Measurements from ENCODE around the gene FAM81B. TPM values are rescaled to one million over a fixed set of nuclear protein-coding genes. Genes with fewer than 3 reads are reported as not detected.

FAM81B gene
- total and polyA plus RNA-seq, 4 experiments from 2014 or later: not detected

DNA sequence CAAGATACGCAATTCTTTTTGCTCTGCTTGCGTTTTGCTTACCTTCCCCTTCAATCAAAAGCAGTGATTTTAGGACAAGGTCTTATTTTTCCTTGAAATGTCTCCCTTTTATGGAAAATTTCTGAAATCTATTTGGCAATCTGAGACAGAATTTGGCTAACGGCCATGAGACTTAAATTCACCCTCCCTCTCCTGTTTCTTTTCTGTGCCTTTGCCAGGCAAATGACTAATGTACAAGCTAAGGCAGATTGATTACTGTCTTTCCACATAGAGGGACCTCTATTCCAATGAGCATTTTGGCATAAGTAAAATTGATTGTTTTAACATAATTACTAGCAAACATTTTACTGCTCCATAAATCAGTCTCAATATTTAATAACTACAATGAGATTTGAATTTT, 31.7 kb downstream of the FAM81B start:
- Mint-ChIP-seq H3K9me3 (peaks cover 0 to 3% (median 0%) of the 10 kb centered on the region in 8 donors), H3K4me1 (no peaks in the 10 kb centered on the region), H3K36me3 (no peaks in the 10 kb centered on the region), H3K27ac (no peak overlapping the region), H3K27me3 (peaks cover 12 to 14% of the 10 kb centered on the region in 2 donors), H3K4me3 (no peak overlapping the region)
- POLR2A ChIA-PET (ENCODE audit: partially characterized antibody): no interaction called here
- DNase-seq: no peak
- CTCF ChIA-PET (ENCODE audit: partially characterized antibody): no interaction called here
- H3K27me3 ChIP-seq (ENCODE audit: insufficient read depth, low read length): no peaks in the 10 kb centered on the region
- H3K9me3 ChIP-seq (ENCODE audit: control insufficient read depth in 1 of 2, low read length in 2 of 2): no peaks in the 10 kb centered on the region
- H3K4me3 ChIP-seq (ENCODE audit: low read length in 2 of 2): no peak overlapping the region
- intact Hi-C loops (cut with micrococcal nuclease): no loop called here
- H3K4me1 ChIP-seq (ENCODE audit: insufficient read depth, low read length): no peaks in the 10 kb centered on the region
- H3K27ac ChIP-seq (ENCODE audit: low read depth, low read length): no peak overlapping the region
- no peaks in the 10 kb centered on the region for H3K36me3 ChIP-seq (ENCODE audit: insufficient read depth, low read length)

DNA sequence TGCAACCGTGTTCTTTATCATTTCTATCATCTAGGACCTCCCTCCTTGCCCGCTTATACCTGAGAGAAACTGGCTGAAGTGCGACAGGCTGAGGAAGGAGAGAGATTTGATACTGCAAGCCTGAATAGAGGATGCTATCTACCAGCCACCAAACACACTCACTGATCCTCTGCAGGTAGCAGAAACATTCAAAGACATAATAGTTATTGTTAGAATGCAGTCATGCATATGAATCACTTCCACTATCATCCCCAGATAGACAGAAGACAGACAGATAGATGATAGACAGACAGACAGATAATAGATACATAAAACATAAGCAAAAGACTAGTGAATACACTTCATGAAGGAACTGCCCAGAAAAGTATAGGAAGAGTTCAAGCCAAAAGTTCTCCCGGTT, 32.9 kb downstream of the FAM81B start:
- H3K4me1 ChIP-seq (ENCODE audit: insufficient read depth, low read length): no peaks in the 10 kb centered on the region
- no peaks in the 10 kb centered on the region for H3K9me3 ChIP-seq (ENCODE audit: control insufficient read depth in 1 of 2, low read length in 2 of 2)
- Mint-ChIP-seq H3K27ac (no peak overlapping the region), H3K4me3 (no peak overlapping the region), H3K4me1 (no peaks in the 10 kb centered on the region), H3K36me3 (no peaks in the 10 kb centered on the region), H3K27me3 (peaks cover 12 to 15% of the 10 kb centered on the region in 2 donors), H3K9me3 (peaks cover 0 to 4% (median 0%) of the 10 kb centered on the region in 8 donors)
- CTCF ChIA-PET (ENCODE audit: partially characterized antibody): no interaction called here
- no peaks in the 10 kb centered on the region for H3K27me3 ChIP-seq (ENCODE audit: insufficient read depth, low read length)
- no peak overlapping the region for H3K27ac ChIP-seq (ENCODE audit: low read depth, low read length)
- no peaks in the 10 kb centered on the region for H3K36me3 ChIP-seq (ENCODE audit: insufficient read depth, low read length)
- DNase-seq: no peak
- intact Hi-C loops (cut with micrococcal nuclease): no loop called here
- POLR2A ChIA-PET (ENCODE audit: partially characterized antibody): no interaction called here
- H3K4me3 ChIP-seq (ENCODE audit: low read length in 2 of 2): no peak overlapping the region

DNA sequence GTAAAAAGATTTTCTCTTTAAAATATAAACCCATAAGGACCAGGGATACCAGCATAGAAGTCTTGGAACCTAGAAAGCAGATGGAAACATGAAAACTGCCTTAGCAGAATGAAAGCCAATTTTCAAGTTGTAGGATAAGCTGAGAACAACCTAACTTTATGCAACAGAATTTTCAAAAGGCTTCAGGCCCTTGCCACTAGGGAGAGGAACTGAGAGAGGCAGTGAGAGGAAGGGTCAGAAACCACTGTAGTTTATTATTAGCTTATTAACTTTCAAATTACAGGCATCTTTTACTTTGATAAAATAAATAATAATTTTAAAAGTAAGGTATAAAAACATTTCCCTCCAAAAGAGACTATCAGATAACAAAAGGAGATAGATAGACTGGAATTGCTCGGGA, 33.4 kb downstream of the FAM81B start:
- no peaks in the 10 kb centered on the region for H3K4me1 Mint-ChIP-seq
- no peaks in the 10 kb centered on the region for H3K36me3 ChIP-seq (ENCODE audit: insufficient read depth, low read length)
- no peaks in the 10 kb centered on the region for H3K36me3 Mint-ChIP-seq
- H3K4me3 Mint-ChIP-seq: no peak overlapping the region
- CTCF ChIA-PET (ENCODE audit: partially characterized antibody): no interaction called here
- intact Hi-C loops (cut with micrococcal nuclease): no loop called here
- POLR2A ChIA-PET (ENCODE audit: partially characterized antibody): no interaction called here
- H3K27me3 ChIP-seq (ENCODE audit: insufficient read depth, low read length): no peaks in the 10 kb centered on the region
- peaks cover 0 to 4% (median 0%) of the 10 kb centered on the region in 8 donors for H3K9me3 Mint-ChIP-seq
- DNase-seq: no peak
- H3K27ac ChIP-seq (ENCODE audit: low read depth, low read length): no peak overlapping the region
- peaks cover 12 to 15% of the 10 kb centered on the region in 2 donors for H3K27me3 Mint-ChIP-seq
- no peak overlapping the region for H3K4me3 ChIP-seq (ENCODE audit: low read length in 2 of 2)
- H3K4me1 ChIP-seq (ENCODE audit: insufficient read depth, low read length): no peaks in the 10 kb centered on the region
- no peak overlapping the region for H3K27ac Mint-ChIP-seq
- H3K9me3 ChIP-seq (ENCODE audit: control insufficient read depth in 1 of 2, low read length in 2 of 2): no peaks in the 10 kb centered on the region

DNA sequence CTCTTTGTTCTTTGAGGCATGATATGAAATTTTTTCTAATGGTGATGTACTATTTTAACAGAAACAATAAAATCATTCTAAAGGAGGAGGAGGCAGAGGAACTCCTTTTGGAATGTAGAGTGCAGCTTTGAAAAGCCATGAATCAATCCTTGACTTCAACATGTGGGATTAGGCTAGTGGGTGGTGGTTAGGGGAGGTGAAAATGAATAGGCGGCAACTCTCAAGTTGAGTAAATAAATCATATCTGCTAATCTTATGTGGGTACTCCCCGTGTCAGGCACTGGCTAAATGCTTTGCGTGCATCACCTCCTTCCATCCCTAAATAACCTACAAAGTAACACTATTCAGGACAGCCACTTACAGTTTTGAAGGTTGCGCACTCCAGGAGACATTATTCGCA, 35.1 kb downstream of the FAM81B start:
- peaks cover 5 to 9% of the 10 kb centered on the region in 2 donors for H3K27me3 Mint-ChIP-seq
- CTCF ChIA-PET (ENCODE audit: partially characterized antibody): no interaction called here

DNA sequence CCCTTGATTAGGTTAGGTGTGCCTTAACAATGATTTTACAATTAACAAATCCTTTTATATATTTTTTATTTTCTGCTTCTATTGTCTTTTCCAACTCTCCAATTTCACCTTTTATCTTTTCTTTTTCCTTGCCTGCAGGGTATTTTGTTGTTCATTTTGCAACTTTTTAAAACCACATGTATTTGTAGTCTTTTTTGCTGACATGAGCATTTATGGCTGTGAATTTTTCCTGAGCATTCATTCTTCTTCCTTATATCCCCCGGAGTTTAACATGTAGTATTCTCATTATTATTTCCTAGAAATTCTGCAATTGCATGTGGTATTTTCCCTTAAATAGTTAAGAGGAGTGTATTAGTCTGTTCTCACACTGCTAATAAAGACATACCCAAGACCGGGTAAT, 41.6 kb downstream of the FAM81B start:
- intact Hi-C loops (cut with micrococcal nuclease): no loop called here
- Histone ChIP-seq H3K27ac (ENCODE audit: low read depth, low read length) (no peak overlapping the region), H3K4me3 (ENCODE audit: low read length in 2 of 2) (no peak overlapping the region), H3K36me3 (ENCODE audit: insufficient read depth, low read length) (no peaks in the 10 kb centered on the region), H3K4me1 (ENCODE audit: insufficient read depth, low read length) (no peaks in the 10 kb centered on the region), H3K9me3 (ENCODE audit: control insufficient read depth in 1 of 2, low read length in 2 of 2) (no peaks in the 10 kb centered on the region), H3K27me3 (ENCODE audit: insufficient read depth, low read length) (no peaks in the 10 kb centered on the region)
- H3K9me3 Mint-ChIP-seq: peaks cover 2 to 12% (median 8%) of the 10 kb centered on the region in 8 donors
- CTCF ChIA-PET (ENCODE audit: partially characterized antibody): no interaction called here
- no peaks in the 10 kb centered on the region for H3K4me1 Mint-ChIP-seq
- peaks cover 2 to 9% of the 10 kb centered on the region in 2 donors for H3K27me3 Mint-ChIP-seq
- H3K27ac Mint-ChIP-seq: peak overlapping the region in 1 of 7 donors; percentile 58
- H3K36me3 Mint-ChIP-seq: no peaks in the 10 kb centered on the region
- H3K4me3 Mint-ChIP-seq: no peak overlapping the region
- POLR2A ChIA-PET (ENCODE audit: partially characterized antibody): no interaction called here
- DNase-seq: no peak

More for the DNA sequence above, 35.1 kb downstream of the FAM81B start:
- POLR2A ChIA-PET (ENCODE audit: partially characterized antibody): no interaction called here
- H3K27me3 ChIP-seq (ENCODE audit: insufficient read depth, low read length): no peaks in the 10 kb centered on the region
- no peak overlapping the region for H3K4me3 Mint-ChIP-seq
- H3K9me3 ChIP-seq (ENCODE audit: control insufficient read depth in 1 of 2, low read length in 2 of 2): no peaks in the 10 kb centered on the region
- H3K36me3 Mint-ChIP-seq: no peaks in the 10 kb centered on the region
- no peaks in the 10 kb centered on the region for H3K4me1 Mint-ChIP-seq
- H3K27ac ChIP-seq (ENCODE audit: low read depth, low read length): no peak overlapping the region
- no peaks in the 10 kb centered on the region for H3K36me3 ChIP-seq (ENCODE audit: insufficient read depth, low read length)
- no peak for DNase-seq
- H3K27ac Mint-ChIP-seq: no peak overlapping the region
- no peaks in the 10 kb centered on the region for H3K4me1 ChIP-seq (ENCODE audit: insufficient read depth, low read length)
- intact Hi-C loops (cut with micrococcal nuclease): no loop called here
- H3K4me3 ChIP-seq (ENCODE audit: low read length in 2 of 2): no peak overlapping the region
- peaks cover 0 to 4% (median 0%) of the 10 kb centered on the region in 8 donors for H3K9me3 Mint-ChIP-seq

DNA sequence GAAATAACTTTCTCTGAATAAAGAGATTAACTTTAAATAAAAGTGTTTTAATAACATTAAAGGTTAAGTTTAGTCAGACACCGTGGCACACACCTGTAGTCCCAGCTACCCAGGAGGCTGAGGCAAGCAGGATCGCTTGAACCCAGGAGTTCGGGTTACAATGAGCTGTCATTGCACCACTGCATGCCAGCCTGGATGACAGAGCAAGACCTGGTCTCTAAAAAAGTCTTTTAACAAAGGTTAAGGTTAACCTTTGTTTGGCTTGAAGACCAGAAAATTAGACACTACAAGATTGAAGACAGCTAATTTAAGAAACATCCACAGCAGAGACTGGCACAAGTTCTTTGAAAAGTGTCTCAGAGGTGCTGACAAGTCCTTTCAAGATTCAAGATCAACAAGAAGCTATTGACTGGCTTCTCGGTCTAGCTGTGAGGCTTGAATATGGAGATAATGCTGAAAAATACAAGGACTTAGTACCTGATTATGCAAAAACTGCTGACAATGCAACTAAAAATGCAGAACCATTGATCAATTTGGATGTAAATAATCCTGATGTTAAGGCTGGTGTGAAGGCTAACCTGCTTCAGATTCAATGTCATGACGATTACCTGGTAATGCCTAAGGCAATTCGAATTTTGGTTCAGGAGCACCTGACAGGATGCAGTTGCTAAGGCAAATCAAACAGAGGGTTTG, 48.8 kb downstream of the FAM81B start:
- Mint-ChIP-seq H3K9me3 (peaks cover 0 to 2% (median 0%) of the 10 kb centered on the region in 8 donors), H3K27ac (no peak overlapping the region), H3K4me3 (no peak overlapping the region), H3K36me3 (no peaks in the 10 kb centered on the region), H3K27me3 (peaks cover 7 to 27% of the 10 kb centered on the region in 2 donors), H3K4me1 (no peaks in the 10 kb centered on the region)
- Histone ChIP-seq H3K4me3 (ENCODE audit: low read length in 2 of 2) (no peak overlapping the region), H3K27me3 (ENCODE audit: insufficient read depth, low read length) (no peaks in the 10 kb centered on the region), H3K9me3 (ENCODE audit: control insufficient read depth in 1 of 2, low read length in 2 of 2) (no peaks in the 10 kb centered on the region), H3K36me3 (ENCODE audit: insufficient read depth, low read length) (no peaks in the 10 kb centered on the region), H3K4me1 (ENCODE audit: insufficient read depth, low read length) (no peaks in the 10 kb centered on the region), H3K27ac (ENCODE audit: low read depth, low read length) (no peak overlapping the region)
- intact Hi-C loops (cut with micrococcal nuclease): no loop called here
- DNase-seq: no peak
- ChIA-PET POLR2A (ENCODE audit: partially characterized antibody) (no interaction called here), CTCF (ENCODE audit: partially characterized antibody) (no interaction called here)

DNA sequence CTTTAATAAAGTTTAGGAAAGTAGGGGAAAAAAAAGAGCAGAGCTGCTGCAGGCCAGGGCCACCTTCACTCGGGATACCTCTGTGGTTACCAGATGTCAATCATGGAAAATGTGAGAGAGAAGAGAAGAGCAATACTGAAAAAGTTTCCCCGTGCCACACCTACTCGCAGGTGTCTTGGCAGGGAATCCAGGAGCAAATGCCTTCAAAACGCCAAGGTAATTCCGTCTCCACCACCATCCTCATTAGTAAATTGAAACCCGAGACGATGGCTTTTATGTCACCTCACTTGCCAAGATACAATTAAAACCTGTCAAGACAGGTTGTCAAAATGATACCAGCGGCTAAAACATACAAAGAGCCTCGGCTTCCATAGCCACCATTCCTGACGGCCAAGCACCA, 49.7 kb downstream of the FAM81B start:
- no peaks in the 10 kb centered on the region for H3K36me3 ChIP-seq (ENCODE audit: insufficient read depth, low read length)
- Mint-ChIP-seq H3K4me1 (no peaks in the 10 kb centered on the region), H3K9me3 (peaks cover 0 to 2% (median 0%) of the 10 kb centered on the region in 8 donors), H3K4me3 (no peak overlapping the region), H3K27me3 (peaks cover 11 to 27% of the 10 kb centered on the region in 2 donors), H3K27ac (no peak overlapping the region), H3K36me3 (no peaks in the 10 kb centered on the region)
- POLR2A ChIA-PET (ENCODE audit: partially characterized antibody): no interaction called here
- no peak overlapping the region for H3K27ac ChIP-seq (ENCODE audit: low read depth, low read length)
- no peaks in the 10 kb centered on the region for H3K9me3 ChIP-seq (ENCODE audit: control insufficient read depth in 1 of 2, low read length in 2 of 2)
- no peaks in the 10 kb centered on the region for H3K4me1 ChIP-seq (ENCODE audit: insufficient read depth, low read length)
- DNase-seq: no peak
- no peaks in the 10 kb centered on the region for H3K27me3 ChIP-seq (ENCODE audit: insufficient read depth, low read length)
- no peak overlapping the region for H3K4me3 ChIP-seq (ENCODE audit: low read length in 2 of 2)
- CTCF ChIA-PET (ENCODE audit: partially characterized antibody): no interaction called here
- intact Hi-C loops (cut with micrococcal nuclease): no loop called here
